Skeletal muscle tissue (tissue), 4 donors: Measurements from ENCODE around the gene FOXP1. TPM values are rescaled to one million over a fixed set of nuclear protein-coding genes. Genes with fewer than 3 reads are reported as not detected.

Experiments used
- H3K27ac ChIP-seq: one replicate; pipeline ENCODE4 v1.7.0; 2013; ENCODE audit warnings: mild to moderate bottlenecking, low read depth, low read length, inconsistent platforms
- H3K27me3 ChIP-seq, 3 donors: one replicate each; pipeline ENCODE4 v1.7.0; 2013; ENCODE audit warnings: low read length in 3 of 3; ENCODE audit not compliant: control insufficient read depth in 3 of 3, insufficient read depth in 3 of 3
- H3K36me3 ChIP-seq, 3 donors: one replicate each; pipeline ENCODE4 v1.7.0; 2013; ENCODE audit warnings: low read length in 3 of 3; ENCODE audit not compliant: control insufficient read depth in 3 of 3, insufficient read depth in 3 of 3
- H3K4me1 ChIP-seq, 3 donors: one replicate each; pipeline ENCODE4 v1.7.0; 2013; ENCODE audit warnings: low read length in 3 of 3, mild to moderate bottlenecking in 3 of 3; ENCODE audit not compliant: control insufficient read depth in 3 of 3, insufficient read depth in 3 of 3
- H3K4me3 ChIP-seq, 3 donors: one replicate each; pipeline ENCODE4 v1.7.0; 2013; ENCODE audit warnings: low read length in 3 of 3
- H3K9ac ChIP-seq, 3 donors: one replicate each; pipeline ENCODE4 v1.7.0; 2013; ENCODE audit warnings: low read length in 3 of 3, mild to moderate bottlenecking in 3 of 3, moderate library complexity in 2 of 3, low read depth in 1 of 3
- H3K9me3 ChIP-seq, 3 donors: one replicate each; pipeline ENCODE4 v1.7.0; 2013; ENCODE audit warnings: low read length in 3 of 3; ENCODE audit not compliant: control insufficient read depth in 3 of 3
- total RNA-seq: library from RNA; depleted of rRNA; stranded (reverse); fragments of >200 nt; gene quantifications from one replicate; pipeline ENCODE4 v1.2.3, GENCODE V29; 2014
- donor health status: Osteomylitis.

The FOXP1 gene
- total RNA-seq, 1 donor from 2014 or later, result 36.0 TPM

- Histone ChIP-seq H3K9me3 (no peaks in the 10 kb centered on the region), H3K4me3 (no peak overlapping the region)
These were observed 27.6 kb upstream of the FOXP1 start for GRCh38 chr3:71611099-71611498.

GRCh38 chr3:71607364-71607763, 23.8 kb upstream of the FOXP1 start:
- H3K4me1 ChIP-seq, result no peaks in the 10 kb centered on the region
- no peaks in the 10 kb centered on the region for H3K9me3 ChIP-seq
- H3K9ac ChIP-seq, result no peak overlapping the region
- no peak overlapping the region for H3K4me3 ChIP-seq
- H3K27ac ChIP-seq, result no peak overlapping the region
- H3K27me3 ChIP-seq, result no peaks in the 10 kb centered on the region
- H3K36me3 ChIP-seq, result no peaks in the 10 kb centered on the region

More at GRCh38 chr3:71611099-71611498, 27.6 kb upstream of the FOXP1 start:
- H3K27ac ChIP-seq, result no peak overlapping the region
- no peaks in the 10 kb centered on the region for H3K4me1 ChIP-seq
- H3K9ac ChIP-seq, result no peak overlapping the region
- no peaks in the 10 kb centered on the region for H3K36me3 ChIP-seq
- no peaks in the 10 kb centered on the region for H3K27me3 ChIP-seq

GRCh38 chr3:71606582-71606981, 23.1 kb upstream of the FOXP1 start:
- Histone ChIP-seq H3K9me3 (no peaks in the 10 kb centered on the region), H3K36me3 (no peaks in the 10 kb centered on the region), H3K4me3 (no peak overlapping the region), H3K27ac (no peak overlapping the region), H3K9ac (no peak overlapping the region), H3K4me1 (no peaks in the 10 kb centered on the region), H3K27me3 (no peaks in the 10 kb centered on the region)

GRCh38 chr3:71602256-71602655, 18.7 kb upstream of the FOXP1 start:
- no peak overlapping the region for H3K4me3 ChIP-seq
- no peak overlapping the region for H3K9ac ChIP-seq
- no peaks in the 10 kb centered on the region for H3K4me1 ChIP-seq
- H3K27me3 ChIP-seq, result no peaks in the 10 kb centered on the region
- no peaks in the 10 kb centered on the region for H3K9me3 ChIP-seq
- no peaks in the 10 kb centered on the region for H3K36me3 ChIP-seq
- no peak overlapping the region for H3K27ac ChIP-seq

GRCh38 chr3:71601811-71602210, 18.3 kb upstream of the FOXP1 start:
- no peak overlapping the region for H3K9ac ChIP-seq
- no peaks in the 10 kb centered on the region for H3K9me3 ChIP-seq
- no peaks in the 10 kb centered on the region for H3K36me3 ChIP-seq
- H3K27me3 ChIP-seq, result no peaks in the 10 kb centered on the region
- no peak overlapping the region for H3K4me3 ChIP-seq
- no peak overlapping the region for H3K27ac ChIP-seq
- no peaks in the 10 kb centered on the region for H3K4me1 ChIP-seq

- Histone ChIP-seq H3K27me3 (no peaks in the 10 kb centered on the region), H3K27ac (no peak overlapping the region), H3K9me3 (no peaks in the 10 kb centered on the region), H3K9ac (no peak overlapping the region), H3K36me3 (no peaks in the 10 kb centered on the region), H3K4me1 (no peaks in the 10 kb centered on the region), H3K4me3 (no peak overlapping the region)
These were observed 17.2 kb upstream of the FOXP1 start for GRCh38 chr3:71600646-71601288.

- no peaks in the 10 kb centered on the region for H3K4me1 ChIP-seq
- no peaks in the 10 kb centered on the region for H3K36me3 ChIP-seq
- H3K27ac ChIP-seq, result no peak overlapping the region
- no peaks in the 10 kb centered on the region for H3K27me3 ChIP-seq
- no peaks in the 10 kb centered on the region for H3K9me3 ChIP-seq
- H3K4me3 ChIP-seq, result no peak overlapping the region
- no peak overlapping the region for H3K9ac ChIP-seq
These were observed 15.9 kb upstream of the FOXP1 start for GRCh38 chr3:71599416-71599815.

- no peaks in the 10 kb centered on the region for H3K4me1 ChIP-seq
- H3K9ac ChIP-seq, result no peak overlapping the region
- H3K4me3 ChIP-seq, result no peak overlapping the region
- no peaks in the 10 kb centered on the region for H3K9me3 ChIP-seq
- H3K36me3 ChIP-seq, result no peaks in the 10 kb centered on the region
- H3K27me3 ChIP-seq, result no peaks in the 10 kb centered on the region
- H3K27ac ChIP-seq, result no peak overlapping the region
These were observed 14.8 kb upstream of the FOXP1 start for GRCh38 chr3:71598292-71598691.

GRCh38 chr3:71597286-71597685, 13.8 kb upstream of the FOXP1 start:
- Histone ChIP-seq H3K36me3 (no peaks in the 10 kb centered on the region), H3K9ac (no peak overlapping the region), H3K27ac (no peak overlapping the region), H3K4me1 (no peaks in the 10 kb centered on the region), H3K27me3 (no peaks in the 10 kb centered on the region), H3K4me3 (no peak overlapping the region), H3K9me3 (no peaks in the 10 kb centered on the region)

- H3K27ac ChIP-seq, result no peak overlapping the region
- no peaks in the 10 kb centered on the region for H3K9me3 ChIP-seq
- H3K36me3 ChIP-seq, result no peaks in the 10 kb centered on the region
- no peak overlapping the region for H3K4me3 ChIP-seq
- H3K27me3 ChIP-seq, result no peaks in the 10 kb centered on the region
- H3K9ac ChIP-seq, result no peak overlapping the region
- no peaks in the 10 kb centered on the region for H3K4me1 ChIP-seq
These were observed 9.6 kb upstream of the FOXP1 start for GRCh38 chr3:71593106-71593505.
